Fibroblast of lung (primary cell): ENCODE data around the gene KNDC1. TPM values are rescaled to one million over a fixed set of nuclear protein-coding genes. Genes with fewer than 3 reads are reported as not detected.

Experiments used
- DNase-seq, 2 donors: peaks; one replicate each; pipeline versions ENCODE4 v3.0.0 to v3.0.0-alpha.2; 2010; ENCODE audit warnings: low read depth in 2 of 2
- H2AFZ ChIP-seq: 2 replicates; pipeline ENCODE4 v1.5.1; 2012; ENCODE audit warnings: low read length, control low read depth, inconsistent platforms
- H3K27ac ChIP-seq: 2 replicates; pipeline ENCODE4 v1.5.1; 2011; ENCODE audit warnings: low read length, control low read depth; ENCODE audit not compliant: insufficient read depth
- H3K27me3 ChIP-seq: 2 replicates; pipeline ENCODE4 v1.5.1; 2011; ENCODE audit warnings: mild to moderate bottlenecking, low read length; ENCODE audit not compliant: control insufficient read depth, insufficient read depth
- H3K36me3 ChIP-seq: 2 replicates; pipeline ENCODE4 v1.5.1; 2011; ENCODE audit warnings: low read length; ENCODE audit not compliant: control insufficient read depth, insufficient read depth
- H3K4me1 ChIP-seq: 2 replicates; pipeline ENCODE4 v1.5.1; 2011; ENCODE audit warnings: low read length; ENCODE audit not compliant: control insufficient read depth, insufficient read depth; ENCODE audit errors: extremely low read depth
- H3K4me2 ChIP-seq: 2 replicates; pipeline ENCODE4 v1.5.1; 2011; ENCODE audit warnings: low read length, control low read depth; ENCODE audit not compliant: insufficient read depth; ENCODE audit errors: extremely low read depth
- H3K4me3 ChIP-seq, 4 experiments: fragments of 200-600 bp in 1 of 4; sonication (generic) in 1 of 4; replicated peaks in 1 of 4; 2 replicates each; pipeline ENCODE4 v1.5.1; 2011 to 2016; ENCODE audit warnings: low read length in 4 of 4, low read depth in 3 of 4, mild to moderate bottlenecking in 3 of 4, control low read depth in 2 of 4, inconsistent platforms in 1 of 4, mixed read lengths in 1 of 4; ENCODE audit not compliant: insufficient read depth in 1 of 4; ENCODE audit errors: control extremely low read depth in 1 of 4
- H3K79me2 ChIP-seq: 2 replicates; pipeline ENCODE4 v1.5.1; 2012; ENCODE audit warnings: mild to moderate bottlenecking, low read length, inconsistent platforms; ENCODE audit not compliant: control insufficient read depth, insufficient read depth
- H3K9ac ChIP-seq: 2 replicates; pipeline ENCODE4 v1.5.1; 2011; ENCODE audit warnings: mild to moderate bottlenecking, low read length, control low read depth; ENCODE audit not compliant: insufficient read depth
- H3K9me3 ChIP-seq: 2 replicates; pipeline ENCODE4 v1.5.1; 2012; ENCODE audit warnings: low read depth, low read length; ENCODE audit not compliant: control insufficient read depth, insufficient read depth
- H4K20me1 ChIP-seq: 2 replicates; pipeline ENCODE4 v1.5.1; 2011; ENCODE audit warnings: low read length; ENCODE audit not compliant: control insufficient read depth, insufficient read depth; ENCODE audit errors: extremely low read depth
- EZH2 ChIP-seq: IDR thresholded peaks from 2 replicates; pipeline ENCODE4 v1.5.1; 2012; ENCODE audit warnings: low read length, control low read depth, mild to moderate bottlenecking; ENCODE audit errors: missing control alignments
- polyA plus RNA-seq, 2 donors: library from polyadenylated mRNA; depleted of rRNA in 1 of 2; stranded (reverse) in 1 of 2; unstranded in 1 of 2; fragments of >200 nt; gene quantifications; 2 replicates each; pipeline ENCODE4 v1.2.1, GENCODE V29; 2011 to 2012; ENCODE audit warnings: missing spikeins in 1 of 2
- total RNA-seq: library from RNA; depleted of rRNA; stranded (reverse); fragments of >200 nt; gene quantifications from 2 replicates; pipeline ENCODE4 v1.2.1, GENCODE V29; 2014
- TF ChIP-seq, protein P1 (sequence below), 2 donors: IDR thresholded peaks in 1 of 2; conservative IDR thresholded peaks in 1 of 2; 1 replicate in 1 of 2; 2 replicates in 1 of 2; pipeline ENCODE4 v1.5.1; 2011 to 2012; ENCODE audit warnings: low read length in 2 of 2, control low read depth in 1 of 2, inconsistent platforms in 1 of 2, low read depth in 1 of 2, mild to moderate bottlenecking in 1 of 2

Gene KNDC1
- total and polyA plus RNA-seq, 2 donors (not counting 1 experiment from before 2014, with no cell fraction given) = 0.20 to 0.50 TPM

DNA sequence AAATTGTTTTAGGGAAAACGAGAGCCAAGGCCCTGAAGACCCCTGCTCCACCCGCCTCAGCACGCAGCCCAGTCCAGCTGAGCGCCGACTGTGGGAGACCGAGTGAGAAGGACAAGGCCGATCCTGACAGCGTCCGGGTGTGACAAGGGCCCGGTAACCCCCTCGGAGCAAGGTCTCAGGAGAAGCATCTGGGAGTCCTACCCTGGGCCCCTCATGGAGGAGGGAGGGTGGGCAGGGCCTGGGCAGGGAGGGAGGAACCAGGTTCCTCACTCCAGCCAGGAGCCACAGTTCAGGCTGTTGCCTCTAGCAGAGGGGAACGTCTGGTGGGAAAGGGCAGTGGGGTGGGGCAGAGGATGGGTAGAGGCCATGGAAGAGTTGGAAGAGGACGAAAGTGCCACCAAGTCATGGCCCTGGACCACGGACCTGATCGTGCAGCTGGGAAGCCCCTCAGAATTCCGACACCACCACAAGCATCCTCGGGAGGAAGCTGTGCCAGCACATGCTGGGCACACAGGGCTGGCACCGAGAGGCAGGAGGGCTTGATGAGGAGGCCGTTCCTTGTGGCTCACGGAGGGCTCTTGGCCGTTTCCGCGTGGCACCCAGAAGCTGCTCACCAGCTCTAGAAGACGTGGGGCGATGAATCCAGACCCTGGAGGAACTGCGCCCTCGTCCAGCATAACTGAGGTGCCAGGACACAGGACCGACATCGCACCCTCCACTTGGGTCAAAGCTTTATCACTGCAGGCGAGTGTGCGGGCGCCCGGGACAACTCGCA is 2.2 kb upstream of the KNDC1 start:
- DNase-seq = no peak
- Histone ChIP-seq H3K9ac (no peak overlapping the region), H4K20me1 (no peaks in the 10 kb centered on the region), H3K27ac (no peak overlapping the region), H3K4me1 (no peaks in the 10 kb centered on the region), H3K27me3 (peaks cover 11% of the 10 kb centered on the region), H3K36me3 (no peaks in the 10 kb centered on the region), H2AFZ (no peak overlapping the region), H3K4me2 (no peak overlapping the region), H3K9me3 (no peaks in the 10 kb centered on the region), H3K79me2 (no peaks in the 10 kb centered on the region), H3K4me3 (no peak overlapping the region)
- TF ChIP-seq EZH2 = no peak
- TF ChIP-seq, protein P1, sequence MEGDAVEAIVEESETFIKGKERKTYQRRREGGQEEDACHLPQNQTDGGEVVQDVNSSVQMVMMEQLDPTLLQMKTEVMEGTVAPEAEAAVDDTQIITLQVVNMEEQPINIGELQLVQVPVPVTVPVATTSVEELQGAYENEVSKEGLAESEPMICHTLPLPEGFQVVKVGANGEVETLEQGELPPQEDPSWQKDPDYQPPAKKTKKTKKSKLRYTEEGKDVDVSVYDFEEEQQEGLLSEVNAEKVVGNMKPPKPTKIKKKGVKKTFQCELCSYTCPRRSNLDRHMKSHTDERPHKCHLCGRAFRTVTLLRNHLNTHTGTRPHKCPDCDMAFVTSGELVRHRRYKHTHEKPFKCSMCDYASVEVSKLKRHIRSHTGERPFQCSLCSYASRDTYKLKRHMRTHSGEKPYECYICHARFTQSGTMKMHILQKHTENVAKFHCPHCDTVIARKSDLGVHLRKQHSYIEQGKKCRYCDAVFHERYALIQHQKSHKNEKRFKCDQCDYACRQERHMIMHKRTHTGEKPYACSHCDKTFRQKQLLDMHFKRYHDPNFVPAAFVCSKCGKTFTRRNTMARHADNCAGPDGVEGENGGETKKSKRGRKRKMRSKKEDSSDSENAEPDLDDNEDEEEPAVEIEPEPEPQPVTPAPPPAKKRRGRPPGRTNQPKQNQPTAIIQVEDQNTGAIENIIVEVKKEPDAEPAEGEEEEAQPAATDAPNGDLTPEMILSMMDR (conservative IDR thresholded peaks at IDR 0.05 in 1 of 2, IDR thresholded peaks at IDR 0.05 in 1 of 2; ENCODE audit: low read depth in 1 of 2, low read length in 2 of 2) = no peak

- Histone ChIP-seq H3K9ac (no peak overlapping the region), H3K9me3 (no peaks in the 10 kb centered on the region), H3K4me1 (no peaks in the 10 kb centered on the region), H3K27me3 (peaks cover 11% of the 10 kb centered on the region), H3K79me2 (no peaks in the 10 kb centered on the region), H3K4me2 (no peak overlapping the region), H3K4me3 (no peak overlapping the region), H3K36me3 (no peaks in the 10 kb centered on the region), H2AFZ (no peak overlapping the region), H3K27ac (no peak overlapping the region), H4K20me1 (no peaks in the 10 kb centered on the region)
- no peak for DNase-seq
- TF ChIP-seq EZH2 = no peak
- TF ChIP-seq, protein P1 (conservative IDR thresholded peaks at IDR 0.05 in 1 of 2, IDR thresholded peaks at IDR 0.05 in 1 of 2; ENCODE audit: low read depth in 1 of 2, low read length in 2 of 2) = no peak
Measured at GRCh38 chr10:133158437-133158755, 1.6 kb upstream of the KNDC1 start.

DNA sequence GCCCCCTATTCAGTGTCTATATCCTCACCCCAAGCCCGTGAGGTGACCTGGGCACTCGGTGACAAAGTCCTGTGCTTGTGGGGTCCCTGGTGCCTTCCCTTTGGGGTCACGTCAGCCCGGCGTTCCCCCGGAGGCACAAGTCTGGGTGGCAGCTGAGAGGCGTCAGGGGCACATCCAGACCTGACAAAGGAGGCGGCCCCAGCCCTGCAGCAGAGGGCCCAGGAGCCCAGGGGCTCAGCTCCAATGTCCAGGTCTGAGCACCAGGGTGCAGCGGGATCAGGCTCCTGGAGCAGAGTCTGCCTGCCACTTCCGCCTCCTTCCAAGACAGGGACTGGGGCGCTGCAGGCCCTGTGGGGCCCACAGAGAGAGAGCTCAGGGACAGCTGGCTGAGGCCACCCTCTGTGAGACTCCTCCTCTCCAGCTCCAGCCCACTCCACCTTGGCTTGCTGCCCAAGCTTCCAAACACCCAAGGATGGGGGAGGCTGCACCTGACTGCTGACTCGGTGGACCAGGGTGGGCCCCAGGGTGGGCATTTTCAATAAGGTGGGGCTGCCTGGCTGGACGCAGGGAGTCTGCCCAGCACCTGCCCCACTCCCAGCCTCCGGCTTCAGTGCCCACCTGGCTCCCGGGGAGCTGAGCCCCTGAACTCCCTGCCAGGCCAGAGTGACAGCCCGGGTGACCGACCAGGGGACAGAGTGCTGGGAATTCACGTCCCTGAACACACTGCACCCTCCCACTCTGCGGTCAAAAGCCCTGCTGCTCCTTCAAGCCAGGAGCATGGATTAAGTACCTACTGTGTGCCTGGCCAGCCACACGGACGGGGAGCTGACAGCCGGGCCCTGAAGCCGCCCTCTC is 1.0 kb upstream of the KNDC1 start:
- no peak overlapping the region for H2AFZ ChIP-seq
- no peak for DNase-seq
- H3K4me3 ChIP-seq = no peak overlapping the region
- no peaks in the 10 kb centered on the region for H3K4me1 ChIP-seq
- no peaks in the 10 kb centered on the region for H3K9me3 ChIP-seq
- H3K79me2 ChIP-seq = no peaks in the 10 kb centered on the region
- H3K4me2 ChIP-seq = no peak overlapping the region
- H3K9ac ChIP-seq = no peak overlapping the region
- no peak overlapping the region for H3K27ac ChIP-seq
- peaks cover 11% of the 10 kb centered on the region for H3K27me3 ChIP-seq
- no peaks in the 10 kb centered on the region for H3K36me3 ChIP-seq
- no peak for TF ChIP-seq EZH2
- TF ChIP-seq, protein P1 (conservative IDR thresholded peaks at IDR 0.05 in 1 of 2, IDR thresholded peaks at IDR 0.05 in 1 of 2; ENCODE audit: low read depth in 1 of 2, low read length in 2 of 2) = no peak
- no peaks in the 10 kb centered on the region for H4K20me1 ChIP-seq
